COR-L47 (cell line): ENCODE measurements around the gene DCC.

Experiments
- DNase-seq: peaks from one replicate; lab custom pipeline; 2025; lab: John Stamatoyannopoulos, UW

Gene DCC

DNA sequence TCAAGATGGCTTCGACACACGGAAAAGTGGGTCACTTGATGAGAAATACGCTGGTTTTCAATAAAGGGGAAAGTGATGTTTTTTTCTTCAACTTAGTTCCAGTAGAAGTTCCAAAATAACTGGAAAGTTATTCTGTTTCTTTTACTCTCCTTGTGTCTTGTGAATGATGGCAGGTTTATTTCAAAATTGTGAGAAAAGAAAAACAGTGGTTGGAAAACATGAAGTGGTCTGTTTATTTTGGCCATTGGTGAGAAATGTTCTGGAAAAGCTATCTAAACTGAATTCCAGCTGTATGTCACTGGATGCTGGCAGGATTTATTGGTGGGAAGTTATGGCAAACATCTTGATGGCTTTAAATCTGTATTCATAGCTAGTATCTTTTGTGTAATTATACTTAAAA is 484.1 kb downstream of the DCC start:
- DNase-seq: no peak

DNA sequence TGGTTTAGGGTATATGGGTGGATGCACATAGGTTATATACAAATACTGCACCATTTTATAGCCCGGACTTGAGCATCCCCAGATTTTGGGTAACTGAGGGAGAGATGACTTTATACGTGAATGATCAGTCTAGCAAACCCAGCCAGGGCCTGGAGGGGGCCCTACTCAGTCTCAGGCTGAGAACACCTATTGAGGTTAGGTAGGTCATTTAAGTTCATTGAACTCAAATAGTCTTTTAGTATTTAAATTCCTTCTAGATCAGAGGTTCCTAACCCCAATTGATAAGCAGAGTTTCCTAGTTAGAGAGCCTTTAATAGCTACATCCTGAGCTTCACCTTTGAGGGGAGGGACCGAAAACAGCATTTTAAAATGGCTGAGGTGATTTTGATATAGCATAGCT is 487.0 kb downstream of the DCC start:
- no peak for DNase-seq

DNA sequence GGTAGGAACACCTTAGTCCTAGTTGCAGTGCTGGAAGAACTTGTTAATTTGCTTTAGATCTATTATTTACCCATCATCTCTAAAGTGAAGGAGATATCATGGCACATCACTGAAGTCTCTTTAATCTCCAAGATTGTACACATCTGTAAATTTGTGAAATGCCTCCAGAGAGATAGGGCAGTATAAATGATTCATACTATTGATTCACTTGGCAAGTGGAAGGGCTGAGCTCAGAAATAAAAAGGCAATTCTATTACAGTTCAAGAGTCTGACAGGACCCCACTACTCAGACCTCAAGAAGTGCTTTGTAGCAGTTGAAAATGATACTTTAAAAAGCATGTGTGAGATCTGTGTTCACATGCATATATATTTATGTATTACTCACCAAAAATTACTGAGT is 489.3 kb downstream of the DCC start:
- no peak for DNase-seq

DNA sequence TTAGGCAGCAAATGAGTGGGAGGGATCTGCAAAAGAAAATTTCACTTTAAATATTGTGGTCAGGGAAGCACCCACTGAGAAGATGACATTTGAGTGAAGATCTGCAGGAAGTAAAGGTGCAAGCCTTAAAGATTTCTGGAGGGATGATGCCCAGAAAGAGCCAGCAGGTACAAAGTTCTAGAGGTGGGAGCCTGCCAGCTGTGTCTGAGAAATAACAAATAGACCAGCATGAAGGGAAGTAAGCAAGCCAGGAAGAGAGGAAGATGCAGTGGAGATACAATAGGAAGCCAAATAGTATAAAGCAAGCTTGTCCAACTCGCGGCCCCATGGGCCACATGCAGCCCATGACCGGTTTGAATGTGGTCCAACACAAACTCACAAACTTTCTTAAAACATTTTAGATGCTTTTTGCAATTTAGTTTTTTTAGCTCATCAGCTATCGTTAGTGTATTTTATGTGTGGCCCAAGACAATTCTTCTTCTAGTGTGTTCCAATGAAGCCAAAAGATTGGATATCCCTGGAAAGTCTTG is 489.9 kb downstream of the DCC start:
- no peak for DNase-seq

DNA sequence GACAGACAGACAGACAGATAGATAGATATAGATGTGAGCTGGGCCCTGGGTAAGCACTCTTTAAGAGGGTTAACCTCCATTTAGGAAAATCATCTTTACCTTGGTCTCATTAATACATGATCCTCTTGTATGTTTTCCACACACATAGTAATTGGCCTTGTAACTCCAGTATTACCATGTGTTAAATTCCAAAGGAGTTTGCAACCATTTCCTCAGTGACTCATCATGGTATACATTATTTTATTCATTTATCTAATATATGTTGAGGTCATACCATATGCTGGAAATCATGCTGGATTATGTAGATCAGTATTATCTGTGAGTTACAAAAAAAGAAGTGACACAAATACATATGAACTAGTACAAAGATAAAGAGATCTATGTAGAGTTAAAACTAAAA is 504.3 kb downstream of the DCC start:
- DNase-seq: no peak

DNA sequence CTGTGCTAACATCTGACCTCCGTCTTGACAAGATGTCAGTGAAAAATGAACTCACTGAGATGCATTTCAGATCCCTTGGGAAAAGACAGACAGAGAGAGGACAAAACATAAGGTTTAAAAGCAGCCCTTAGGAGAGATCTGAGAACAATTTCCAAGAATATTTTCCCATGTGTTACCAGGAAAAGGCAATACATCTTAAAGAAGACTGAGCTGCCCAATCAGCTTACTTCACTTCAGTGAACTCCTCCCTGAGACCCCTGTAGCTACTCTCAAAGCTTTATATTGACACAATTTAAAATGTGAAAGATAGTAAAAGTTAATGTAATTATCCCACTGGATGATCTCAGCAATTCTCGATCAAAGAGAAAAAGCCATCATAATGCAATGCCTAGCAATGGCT is 505.0 kb downstream of the DCC start:
- DNase-seq: no peak

DNA sequence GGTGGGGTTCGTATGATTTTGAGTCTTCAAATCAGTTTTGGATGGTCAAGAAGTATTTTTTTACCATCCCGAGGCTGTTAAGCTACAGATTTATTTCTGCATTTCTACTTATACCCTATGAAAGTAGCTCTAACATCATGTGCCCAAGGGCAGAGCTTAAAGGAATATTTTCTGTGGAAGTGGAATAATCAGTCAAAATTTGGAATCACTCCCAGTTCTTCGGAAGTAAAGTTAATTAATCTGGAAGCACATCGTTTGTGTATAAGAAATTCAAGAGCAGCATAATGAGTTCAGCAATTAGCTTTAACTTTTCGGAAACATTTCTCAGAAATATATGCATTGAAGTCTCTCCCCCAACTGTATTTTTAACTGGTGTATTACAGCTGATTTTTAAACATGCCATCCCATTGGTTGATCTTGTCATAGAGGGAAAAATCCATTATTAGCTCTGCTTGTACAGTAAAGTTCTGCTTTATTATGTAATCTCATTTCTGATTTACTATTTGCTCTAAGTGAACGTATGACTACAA is 510.1 kb downstream of the DCC start:
- DNase-seq: no peak

DNA sequence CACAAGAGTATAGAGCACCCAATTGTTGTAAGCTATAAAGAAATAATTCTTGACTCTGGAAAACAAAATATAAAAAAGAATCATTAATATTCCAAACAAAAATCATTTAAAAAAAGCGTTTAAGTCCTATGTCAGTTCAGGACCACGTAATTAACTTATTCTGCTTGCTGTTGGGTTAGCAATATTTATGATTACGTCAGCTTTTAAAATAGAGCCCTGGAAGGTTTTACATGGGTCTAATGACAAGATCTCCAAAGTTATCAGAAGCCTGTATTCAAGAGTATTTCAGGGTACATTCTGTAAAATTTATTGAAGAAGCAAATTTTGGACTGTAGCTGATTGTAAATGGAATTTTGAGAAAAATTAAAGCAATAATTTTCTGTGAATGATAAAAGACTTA is 521.6 kb downstream of the DCC start:
- DNase-seq: no peak

DNA sequence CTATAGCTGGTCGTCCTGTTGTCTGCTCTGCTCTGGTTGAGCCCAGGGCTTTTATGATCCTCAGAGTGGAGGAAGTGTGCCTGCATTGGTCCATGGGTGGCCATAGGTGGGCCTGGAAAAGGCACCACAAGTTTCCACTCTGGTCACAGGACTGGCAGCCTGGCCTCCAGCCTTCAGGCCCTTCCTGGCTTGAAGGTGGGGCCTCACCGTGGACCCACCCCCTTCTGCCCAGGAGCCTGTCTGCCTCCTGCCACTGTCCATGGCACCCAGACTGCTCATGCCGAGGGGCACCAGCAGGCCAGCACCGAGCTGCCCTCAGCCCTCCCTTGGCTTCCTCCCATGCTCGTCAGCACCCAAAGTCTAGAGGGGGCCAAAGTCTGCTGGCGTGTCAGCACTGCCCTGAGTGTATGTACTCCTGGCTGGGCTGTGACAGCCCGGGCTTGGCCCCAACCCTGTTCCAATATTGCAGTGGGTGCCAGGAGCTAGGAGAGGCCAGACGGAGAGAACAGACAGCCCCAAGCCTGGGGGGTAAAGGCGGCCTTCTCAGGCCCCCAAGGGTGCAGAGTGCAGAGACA is 529.4 kb downstream of the DCC start:
- DNase-seq: no peak

DNA sequence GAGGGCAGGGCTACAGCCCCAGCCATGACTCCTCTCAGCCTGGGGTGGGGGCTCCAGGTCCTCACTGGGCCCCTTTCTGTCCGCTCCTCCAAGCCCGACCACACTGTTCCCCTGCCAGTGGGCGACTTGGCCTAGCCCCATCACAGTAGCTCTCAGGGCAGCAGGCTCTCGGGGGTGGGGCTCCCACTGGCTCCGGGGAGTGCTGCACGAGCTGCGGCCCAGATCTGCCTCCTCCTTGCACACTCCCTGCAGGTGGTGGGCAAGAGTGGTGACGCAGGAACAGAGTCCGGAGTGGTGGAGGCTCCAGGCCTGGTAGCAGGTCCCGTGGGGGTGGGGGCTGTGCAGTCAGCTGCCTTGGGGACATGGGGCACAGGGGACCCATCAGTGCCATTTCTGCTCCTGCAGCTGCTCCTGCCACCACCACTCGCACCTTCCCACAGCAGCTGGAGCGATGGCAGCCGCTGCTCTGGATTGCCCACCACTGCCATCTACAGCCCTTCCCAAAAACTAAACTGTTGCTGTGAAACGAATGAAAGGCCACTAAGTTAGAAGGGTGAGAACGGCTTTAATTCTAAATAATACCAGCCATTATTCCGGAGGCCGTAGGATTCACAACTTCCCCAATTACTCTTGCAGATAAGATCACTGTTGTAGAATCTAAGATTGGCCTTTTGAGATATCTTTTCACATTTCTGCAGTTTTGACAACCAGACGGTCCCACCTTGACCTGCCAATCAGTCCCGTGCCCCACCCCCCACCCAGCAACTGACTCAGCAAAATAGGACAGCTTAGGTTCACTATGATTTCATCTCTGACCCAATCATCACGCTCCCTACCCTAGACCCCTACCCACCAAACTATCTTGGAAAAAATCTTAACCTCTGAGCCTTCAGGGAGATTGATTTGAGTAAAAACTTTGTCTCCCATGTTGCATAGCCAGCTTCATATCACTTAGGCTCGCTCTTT is 530.2 kb downstream of the DCC start:
- peak; percentile 21 for DNase-seq

DNA sequence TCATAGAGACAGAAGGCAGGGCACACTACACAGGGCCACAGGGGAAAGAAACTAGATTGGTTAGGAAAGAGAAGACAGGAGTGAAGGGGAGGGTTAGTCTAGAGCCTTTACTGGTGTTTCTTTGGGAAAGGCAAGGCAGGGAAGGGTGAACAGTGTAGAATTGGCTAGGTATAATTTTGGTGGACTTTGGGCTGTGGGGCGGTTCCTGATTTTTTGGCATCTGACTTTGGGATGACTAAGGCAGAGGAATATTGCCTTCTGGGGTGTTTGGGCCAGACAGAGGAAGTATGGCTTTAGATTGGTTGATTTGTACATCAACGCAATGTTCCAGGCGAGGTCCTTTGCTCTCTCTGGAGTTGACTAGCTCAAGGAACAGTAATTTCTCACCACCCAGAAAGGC is 534.8 kb downstream of the DCC start:
- DNase-seq: no peak

DNA sequence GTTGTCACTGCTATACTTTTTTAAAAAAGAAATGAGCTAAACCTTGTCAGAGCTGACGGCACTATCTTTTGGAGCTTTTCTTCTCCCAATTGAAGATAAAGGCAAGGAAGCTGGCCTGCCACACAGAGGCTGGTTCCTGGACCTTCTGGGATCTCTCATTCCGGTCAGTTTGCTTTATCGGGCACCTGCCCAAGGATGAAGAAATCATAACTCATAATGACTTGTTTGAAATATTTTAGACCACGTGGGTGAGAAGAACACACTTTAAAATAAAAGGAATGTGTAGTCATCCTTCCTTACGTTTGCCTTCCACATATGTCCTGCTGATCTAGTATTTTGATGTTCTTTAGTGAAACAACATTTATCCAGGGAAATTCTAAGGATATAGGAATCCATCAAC is 535.7 kb downstream of the DCC start:
- DNase-seq: no peak

DNA sequence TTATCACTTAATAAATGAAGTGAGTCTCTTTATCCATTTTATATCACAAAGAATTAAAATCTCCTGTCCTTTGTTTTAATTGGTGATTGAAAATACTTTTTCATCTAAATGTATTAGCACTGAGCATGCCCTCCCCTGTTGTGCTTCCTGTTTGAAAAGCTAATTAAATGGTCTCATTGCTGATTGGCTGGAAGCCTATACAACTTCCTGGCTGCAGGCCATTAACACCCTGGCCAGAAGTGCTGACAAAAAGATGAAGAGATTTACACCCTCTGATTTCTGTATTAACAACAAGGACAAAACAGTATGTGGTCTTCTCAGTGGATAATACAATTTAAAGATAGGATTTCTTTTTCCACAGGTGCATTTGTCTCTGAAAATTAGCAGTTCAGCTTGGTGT is 548.0 kb downstream of the DCC start:
- DNase-seq: peak; percentile 96

DNA sequence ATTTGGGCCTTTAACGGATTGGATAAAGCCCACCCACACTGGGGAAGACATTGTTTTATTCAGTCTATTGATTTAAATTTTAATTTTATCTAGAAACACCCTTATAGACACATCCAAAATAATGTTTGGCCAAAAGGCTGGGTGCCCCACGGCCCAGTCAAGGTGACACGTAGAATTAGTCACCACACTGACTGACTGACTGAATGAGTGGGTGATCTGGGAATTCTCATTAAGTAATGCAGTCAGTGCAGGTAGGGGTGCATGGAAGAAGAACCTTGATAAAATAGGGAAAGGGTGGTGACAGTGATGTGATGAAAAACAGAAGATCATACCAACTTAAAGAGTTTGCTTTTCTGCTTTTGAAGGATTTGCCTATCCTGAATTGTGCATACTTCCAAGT is 554.8 kb downstream of the DCC start:
- DNase-seq: no peak

DNA sequence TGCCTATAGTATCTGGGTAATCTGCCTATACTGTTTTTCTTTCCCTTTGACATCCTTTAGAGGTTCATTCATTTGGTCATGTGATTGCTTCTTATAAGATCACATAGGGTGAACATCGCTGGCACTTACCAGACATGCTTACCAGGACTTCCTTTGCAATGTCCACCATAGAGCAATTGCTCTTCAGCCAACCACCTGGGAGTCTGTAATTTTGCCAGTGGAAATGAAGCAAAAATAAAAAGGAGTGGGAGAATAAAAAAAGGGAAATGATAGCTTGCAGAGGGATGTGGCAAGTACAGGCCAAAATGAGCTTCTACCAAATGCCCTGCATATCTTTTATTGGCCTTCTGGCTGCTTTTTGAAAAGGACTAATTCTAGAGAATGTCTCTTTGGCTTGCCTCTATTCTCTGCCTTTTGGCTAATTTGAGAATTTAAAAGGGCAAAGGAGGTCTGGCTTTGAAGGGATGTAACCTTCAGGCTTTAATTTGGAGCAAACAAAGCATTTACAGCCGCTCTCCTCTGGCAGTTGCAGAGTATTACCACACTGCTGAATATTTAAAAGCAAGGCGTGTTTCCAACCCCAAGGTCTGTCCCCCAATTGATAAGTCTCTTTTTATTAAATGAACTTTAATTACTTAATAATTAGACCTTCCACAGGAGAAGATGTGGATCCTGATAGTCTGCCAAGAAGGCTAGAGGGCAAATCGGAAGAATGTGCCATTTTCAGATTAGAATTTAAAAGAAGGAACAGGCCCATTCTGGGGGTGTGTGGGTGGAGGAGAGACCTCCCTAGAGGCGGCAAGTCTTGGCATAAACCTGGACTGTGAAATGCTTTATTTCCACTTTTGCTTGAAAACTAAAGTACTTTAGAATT is 557.9 kb downstream of the DCC start:
- no peak for DNase-seq

DNA sequence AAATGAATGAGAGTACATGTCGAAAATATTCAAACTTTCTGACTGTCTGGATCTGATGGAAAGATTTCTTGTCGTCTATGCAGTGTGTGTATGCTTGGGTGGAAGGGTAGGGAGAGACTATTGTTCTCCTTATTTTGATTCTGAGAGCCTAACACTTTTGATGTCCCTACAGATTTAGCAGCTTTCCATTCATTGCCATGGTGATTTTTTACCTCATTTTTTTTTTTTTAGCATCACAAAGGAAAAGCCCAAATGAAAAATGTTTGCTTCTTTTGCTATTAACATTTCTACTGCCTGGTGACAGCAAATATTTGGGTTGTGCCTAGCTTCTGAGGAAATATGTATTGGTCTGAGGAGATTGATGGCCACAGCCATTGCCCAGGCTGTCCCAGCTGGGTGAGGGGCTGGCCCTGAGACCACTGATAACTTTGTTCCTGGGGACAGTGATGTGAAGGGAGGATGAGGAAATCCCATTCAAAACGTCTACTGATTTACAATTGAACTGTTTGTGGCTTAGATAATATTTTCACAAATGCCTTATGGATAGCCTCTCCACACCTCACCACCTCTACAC is 558.6 kb downstream of the DCC start:
- no peak for DNase-seq

DNA sequence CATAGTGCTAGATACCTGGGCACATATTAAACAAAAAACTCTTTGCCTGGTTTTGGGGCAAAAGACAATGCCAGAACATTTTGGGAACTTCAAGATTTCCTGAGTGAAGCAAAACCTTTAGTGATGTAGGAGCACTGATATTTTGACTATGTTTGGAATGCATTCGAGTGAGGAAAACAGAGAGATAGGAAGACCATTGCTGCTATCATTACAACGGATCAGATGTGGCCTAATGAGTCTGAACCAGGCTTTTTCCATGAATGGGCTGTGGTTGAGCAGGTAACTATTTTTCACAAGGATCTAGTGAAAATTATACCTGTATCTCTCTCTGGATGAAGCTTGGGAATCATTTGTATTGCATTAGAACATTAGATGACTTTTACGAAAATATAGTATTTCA is 562.2 kb downstream of the DCC start:
- DNase-seq: no peak

DNA sequence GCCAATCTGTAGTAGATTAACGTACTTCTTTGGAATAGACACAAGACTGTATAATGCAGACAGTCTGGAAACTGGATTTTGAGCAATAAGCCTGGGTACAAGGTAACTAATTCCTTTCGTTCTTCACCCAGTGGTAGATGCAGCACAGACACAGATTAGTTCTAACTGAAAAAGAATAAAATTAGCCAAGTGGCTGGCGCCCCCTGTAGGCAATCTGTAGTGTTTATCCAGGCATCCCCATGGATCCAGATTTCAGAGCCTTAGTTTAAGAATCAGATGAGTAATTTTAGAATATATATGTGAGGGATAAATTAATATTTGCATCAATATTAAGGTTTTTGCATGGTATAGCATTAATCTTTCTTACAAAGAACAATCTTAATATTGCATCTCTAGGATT is 563.9 kb downstream of the DCC start:
- DNase-seq: peak; percentile 80

DNA sequence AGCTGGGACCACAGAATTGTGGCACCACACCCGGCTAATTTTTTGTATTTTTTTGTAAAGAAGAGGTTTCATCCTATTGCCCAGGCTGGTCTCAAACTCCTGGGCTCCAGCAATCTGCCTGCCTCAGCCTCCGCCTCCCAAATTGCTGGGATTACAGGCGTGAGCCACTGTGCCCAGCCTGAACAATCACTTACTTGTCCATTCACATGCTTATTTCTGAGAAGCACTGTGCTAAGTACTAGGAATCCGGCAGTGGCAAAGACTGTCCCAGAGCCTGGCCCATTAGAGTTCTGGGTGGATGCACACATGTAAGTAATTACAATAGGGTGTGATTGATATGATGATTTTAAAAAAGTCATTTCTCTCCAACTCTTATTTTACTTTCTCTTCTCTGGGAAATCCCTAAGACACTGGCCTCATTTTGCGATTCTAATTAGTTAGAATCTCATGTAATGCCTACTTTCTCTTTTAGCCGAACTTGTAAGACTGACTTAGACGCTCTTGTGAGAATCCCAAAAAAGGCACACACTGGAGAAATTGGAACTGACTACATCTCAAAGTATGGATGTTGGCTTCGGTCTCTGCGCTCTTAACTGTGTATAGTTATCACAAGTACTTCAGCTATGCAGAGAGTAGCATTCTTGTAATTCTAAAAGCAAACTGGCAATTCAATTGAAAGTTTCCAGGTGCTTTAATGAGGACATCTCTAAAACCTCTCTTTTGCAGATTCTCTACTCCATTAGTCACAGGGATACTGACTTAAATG is 567.7 kb downstream of the DCC start:
- no peak for DNase-seq

DNA sequence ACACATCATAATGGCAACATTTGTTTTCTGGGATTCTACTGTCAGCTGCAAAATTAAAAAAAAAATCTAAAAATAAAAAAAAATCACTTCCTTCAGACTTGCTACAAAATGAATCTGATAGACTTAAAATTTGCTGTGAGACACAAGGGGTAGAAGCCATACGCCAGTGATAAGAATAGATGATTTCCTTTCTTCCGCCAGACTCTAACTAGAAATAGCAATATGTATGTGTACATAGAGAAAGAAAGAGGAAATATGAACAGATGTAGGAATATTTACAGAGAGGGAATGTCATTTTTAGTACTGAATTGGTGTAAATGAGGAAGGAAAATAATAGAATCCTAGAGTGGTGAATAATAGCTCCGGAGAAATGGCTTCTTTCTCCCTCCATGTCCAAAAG is 574.2 kb downstream of the DCC start:
- DNase-seq: no peak

DNA sequence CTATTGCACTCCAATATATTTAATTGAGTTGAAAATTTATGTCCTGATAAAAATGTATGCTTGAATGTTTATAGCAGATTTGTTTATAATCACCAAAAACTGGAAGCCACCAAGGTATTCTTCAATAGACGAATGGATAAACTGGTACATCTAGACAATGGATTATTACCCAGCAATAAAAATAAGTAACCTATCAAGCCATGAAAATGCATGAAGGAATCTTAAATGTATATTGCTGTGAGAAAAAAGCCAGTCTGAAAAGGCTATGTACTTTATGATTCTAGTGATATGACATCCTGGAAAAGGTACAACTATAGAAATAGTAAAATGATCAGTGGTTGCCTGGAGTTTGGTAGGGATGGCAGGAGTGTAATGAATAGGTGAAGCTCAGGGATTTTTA is 580.7 kb downstream of the DCC start:
- DNase-seq: no peak
